Sigmoid colon (tissue), 7 donors: ENCODE results near the gene SCGB2A2. TPM values are rescaled to one million over a fixed set of nuclear protein-coding genes. Genes with fewer than 3 reads are reported as not detected.

Experiments
- DNase-seq: peaks from one replicate; pipeline ENCODE4 v3.0.0-alpha.2; 2019
- H3K27ac ChIP-seq, 4 donors: fragments of 200-600 bp; sonication (generic); one replicate each; pipeline ENCODE4 v1.5.1; 2016 to 2019; ENCODE audit warnings: mild to moderate bottlenecking in 1 of 4
- H3K27me3 ChIP-seq, 3 donors: fragments of 200-600 bp; sonication (generic); one replicate each; pipeline ENCODE4 v1.5.1; 2019; ENCODE audit warnings: mild to moderate bottlenecking in 1 of 3
- H3K36me3 ChIP-seq, 4 donors: fragments of 200-600 bp; sonication (generic); one replicate each; pipeline ENCODE4 v1.5.1; 2016 to 2019
- H3K4me1 ChIP-seq, 4 donors: fragments of 200-600 bp; sonication (generic); one replicate each; pipeline ENCODE4 v1.5.1; 2017 to 2019
- H3K4me3 ChIP-seq, 4 donors: fragments of 200-600 bp; sonication (generic); one replicate each; pipeline ENCODE4 v1.5.1; 2017 to 2019; ENCODE audit warnings: mild to moderate bottlenecking in 2 of 4, moderate library complexity in 1 of 4
- H3K9me3 ChIP-seq, 4 donors: fragments of 200-600 bp in 3 of 4; sonication (generic) in 3 of 4; one replicate each; pipeline versions ENCODE4 v1.5.1 to v1.6.1; 2013 to 2019
- EP300 ChIP-seq, 4 donors: sonication (generic); formaldehyde crosslinking; IDR thresholded peaks; one replicate each; pipeline ENCODE4 v1.6.1; 2017; ENCODE audit warnings: antibody characterized with exemption in 4 of 4
- POLR2A ChIP-seq, 2 donors: fragments of 450-650 bp; IDR thresholded peaks; one replicate each; pipeline ENCODE4 v1.6.1; 2016; ENCODE audit warnings: antibody characterized with exemption in 2 of 2, mild to moderate bottlenecking in 2 of 2, moderate library complexity in 2 of 2
- POLR2AphosphoS5 ChIP-seq, 4 donors: sonication (generic); formaldehyde crosslinking; IDR thresholded peaks; one replicate each; pipeline ENCODE4 v1.6.1; 2017; ENCODE audit warnings: antibody characterized with exemption in 4 of 4
- WGBS, 2 donors: extraction: QIAGEN DNeasy Blood & Tissue Kit; methylation state at CpG; one replicate each; pipeline ENCODE4 v1.1.7; 2013; 5-methylcytosine and 5-hydroxymethylcytosine counted together
- intact Hi-C: fragments of 100-400 bp; cut with DNase I; formaldehyde crosslinking; loops from one replicate; pipeline ENCODE4 v1.15.1; 2023
- polyA plus RNA-seq, 3 donors: library from polyadenylated mRNA; stranded (reverse); fragments of 200-250 nt; gene quantifications; one replicate each; pipeline ENCODE4 v1.2.3, GENCODE V29; 2013
- total RNA-seq, 4 donors: library from RNA; depleted of rRNA; stranded (reverse); fragments of >200 nt; gene quantifications; one replicate each; pipeline ENCODE4 v1.1.0, GENCODE V29; 2016
- TF ChIP-seq, protein P1 (sequence below), 4 experiments: fragments of 450-650 bp in 3 of 4; fragments of 200-600 bp in 1 of 4; IDR thresholded peaks; one replicate each; pipeline ENCODE4 v1.5.1; 2016 to 2019; ENCODE audit warnings: antibody characterized with exemption in 4 of 4, mild to moderate bottlenecking in 3 of 4, moderate library complexity in 2 of 4
- donor health status: healthy with polysubstance abuse.
- donor health status: Bipolar disorder and iron deficiency.
- donor health status: healthy.

Gene SCGB2A2
- total and polyA plus RNA-seq, 7 donors: not detected

DNA sequence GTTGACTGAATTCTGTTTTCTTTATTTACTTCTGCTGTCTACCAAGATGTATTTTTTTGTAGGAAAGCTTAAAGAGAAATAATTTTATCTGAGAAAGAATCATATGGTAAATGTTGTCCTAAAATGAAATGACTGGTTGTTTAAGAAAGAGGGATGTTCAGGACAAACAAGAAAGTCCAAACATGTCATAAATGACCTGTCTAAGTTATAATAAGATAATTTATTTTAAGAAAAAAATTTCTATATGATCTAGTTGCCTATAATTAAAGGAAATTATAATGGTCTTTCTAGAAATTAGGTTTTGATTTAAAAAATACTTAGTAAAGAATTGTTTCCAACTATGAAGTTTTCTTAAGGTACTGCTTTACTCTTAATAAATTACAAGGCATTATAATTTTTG, 10.5 kb downstream of the SCGB2A2 start:
- no peak for DNase-seq
- no peaks in the 10 kb centered on the region for H3K27me3 ChIP-seq
- H3K4me3 ChIP-seq: no peak overlapping the region
- no peaks in the 10 kb centered on the region for H3K4me1 ChIP-seq
- intact Hi-C loops: no loop called here
- no peak overlapping the region for H3K27ac ChIP-seq
- H3K36me3 ChIP-seq: no peaks in the 10 kb centered on the region
- TF ChIP-seq POLR2AphosphoS5 (IDR thresholded peaks at IDR 0.05): no peak
- no peak for TF ChIP-seq POLR2A (IDR thresholded peaks at IDR 0.05)
- TF ChIP-seq EP300 (IDR thresholded peaks at IDR 0.05): no peak
- TF ChIP-seq, protein P1, sequence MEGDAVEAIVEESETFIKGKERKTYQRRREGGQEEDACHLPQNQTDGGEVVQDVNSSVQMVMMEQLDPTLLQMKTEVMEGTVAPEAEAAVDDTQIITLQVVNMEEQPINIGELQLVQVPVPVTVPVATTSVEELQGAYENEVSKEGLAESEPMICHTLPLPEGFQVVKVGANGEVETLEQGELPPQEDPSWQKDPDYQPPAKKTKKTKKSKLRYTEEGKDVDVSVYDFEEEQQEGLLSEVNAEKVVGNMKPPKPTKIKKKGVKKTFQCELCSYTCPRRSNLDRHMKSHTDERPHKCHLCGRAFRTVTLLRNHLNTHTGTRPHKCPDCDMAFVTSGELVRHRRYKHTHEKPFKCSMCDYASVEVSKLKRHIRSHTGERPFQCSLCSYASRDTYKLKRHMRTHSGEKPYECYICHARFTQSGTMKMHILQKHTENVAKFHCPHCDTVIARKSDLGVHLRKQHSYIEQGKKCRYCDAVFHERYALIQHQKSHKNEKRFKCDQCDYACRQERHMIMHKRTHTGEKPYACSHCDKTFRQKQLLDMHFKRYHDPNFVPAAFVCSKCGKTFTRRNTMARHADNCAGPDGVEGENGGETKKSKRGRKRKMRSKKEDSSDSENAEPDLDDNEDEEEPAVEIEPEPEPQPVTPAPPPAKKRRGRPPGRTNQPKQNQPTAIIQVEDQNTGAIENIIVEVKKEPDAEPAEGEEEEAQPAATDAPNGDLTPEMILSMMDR (IDR thresholded peaks at IDR 0.05): no peak
- no peaks in the 10 kb centered on the region for H3K9me3 ChIP-seq

GRCh38 chr11:62295504-62295903, 25.5 kb downstream of the SCGB2A2 start:
- Histone ChIP-seq H3K4me1 (no peaks in the 10 kb centered on the region), H3K36me3 (no peaks in the 10 kb centered on the region), H3K4me3 (no peak overlapping the region), H3K9me3 (no peaks in the 10 kb centered on the region), H3K27me3 (peaks cover 0 to 3% (median 2%) of the 10 kb centered on the region in 3 donors), H3K27ac (no peak overlapping the region)
- 48 to 53% methylated on average over 2 of the region's 2 CpGs for WGBS, 2 donors
- no peak for DNase-seq
- no peak for TF ChIP-seq POLR2AphosphoS5 (IDR thresholded peaks at IDR 0.05)
- TF ChIP-seq POLR2A (IDR thresholded peaks at IDR 0.05): no peak
- TF ChIP-seq, protein P1 (IDR thresholded peaks at IDR 0.05): no peak
- TF ChIP-seq EP300 (IDR thresholded peaks at IDR 0.05): no peak
- intact Hi-C loops: no loop called here

- no peak for DNase-seq
- Histone ChIP-seq H3K27me3 (peaks cover 0 to 3% (median 2%) of the 10 kb centered on the region in 3 donors), H3K27ac (no peak within 1 kb of the TSS), H3K9me3 (no peaks in the 10 kb centered on the region), H3K4me3 (no peak within 1 kb of the TSS), H3K4me1 (no peaks in the 10 kb centered on the region), H3K36me3 (no peaks in the 10 kb centered on the region)
- intact Hi-C loops: no loop called here
- 53 to 70% methylated on average over 7 of the region's 7 CpGs for WGBS, 2 donors
- TF ChIP-seq POLR2AphosphoS5 (IDR thresholded peaks at IDR 0.05): no peak
- no peak for TF ChIP-seq EP300 (IDR thresholded peaks at IDR 0.05)
- TF ChIP-seq, protein P1 (IDR thresholded peaks at IDR 0.05): no peak
- TF ChIP-seq POLR2A (IDR thresholded peaks at IDR 0.05): no peak
These were observed 29.0 kb downstream of the SCGB2A2 start, which contains the start of gene SCGB1D4 for GRCh38 chr11:62298975-62299374. TSS of gene SCGB1D4 (minus strand) at chr11:62299075. CDS start at chr11:62299010, 65 bp downstream.

- WGBS, 2 donors: 33 to 44% methylated on average over 6 of the region's 6 CpGs
These were observed 36.3 kb downstream of the SCGB2A2 start for GRCh38 chr11:62306227-62306626.

More at GRCh38 chr11:62306227-62306626, 36.3 kb downstream of the SCGB2A2 start:
- DNase-seq: no peak
- intact Hi-C loops: no loop called here
- no peak overlapping the region for H3K27ac ChIP-seq
- no peak overlapping the region for H3K4me3 ChIP-seq
- H3K27me3 ChIP-seq: peaks cover 0 to 17% (median 0%) of the 10 kb centered on the region in 3 donors
- H3K9me3 ChIP-seq: no peaks in the 10 kb centered on the region
- TF ChIP-seq POLR2AphosphoS5 (IDR thresholded peaks at IDR 0.05): no peak
- TF ChIP-seq POLR2A (IDR thresholded peaks at IDR 0.05): no peak
- TF ChIP-seq, protein P1 (IDR thresholded peaks at IDR 0.05): no peak
- no peak for TF ChIP-seq EP300 (IDR thresholded peaks at IDR 0.05)
- H3K36me3 ChIP-seq: no peaks in the 10 kb centered on the region
- peaks cover 0 to 5% (median 0%) of the 10 kb centered on the region in 4 donors for H3K4me1 ChIP-seq
